Measurements from ENCODE around the gene METTL4. TPM values are rescaled to one million over a fixed set of nuclear protein-coding genes. Genes with fewer than 3 reads are reported as not detected.

METTL4 gene
- polyA plus RNA-seq, 3 donors = 16.0 to 18.8 (median 17.6) TPM

DNA sequence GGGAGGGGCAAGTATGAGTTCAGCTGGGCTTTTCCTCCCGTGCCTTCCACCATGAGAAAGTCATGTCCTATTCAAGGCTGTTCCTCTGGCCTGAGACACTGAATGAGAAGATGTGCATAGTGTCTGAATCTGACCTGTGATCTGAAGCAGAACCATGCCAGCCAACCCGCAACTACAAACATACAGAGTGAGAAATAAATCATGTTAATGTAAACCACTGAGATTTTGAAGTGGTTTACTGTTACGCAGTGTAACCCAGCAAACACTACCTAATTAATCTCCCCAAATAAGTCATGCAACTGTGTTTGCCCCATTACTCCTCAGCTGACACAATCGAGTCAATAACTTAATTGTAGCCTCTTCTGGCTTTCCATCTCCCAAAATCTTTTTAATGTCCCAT, 49.2 kb downstream of the METTL4 start:
- no peak for DNase-seq (ENCODE audit: low read depth in 3 of 3, low spot score in 2 of 3)

DNA sequence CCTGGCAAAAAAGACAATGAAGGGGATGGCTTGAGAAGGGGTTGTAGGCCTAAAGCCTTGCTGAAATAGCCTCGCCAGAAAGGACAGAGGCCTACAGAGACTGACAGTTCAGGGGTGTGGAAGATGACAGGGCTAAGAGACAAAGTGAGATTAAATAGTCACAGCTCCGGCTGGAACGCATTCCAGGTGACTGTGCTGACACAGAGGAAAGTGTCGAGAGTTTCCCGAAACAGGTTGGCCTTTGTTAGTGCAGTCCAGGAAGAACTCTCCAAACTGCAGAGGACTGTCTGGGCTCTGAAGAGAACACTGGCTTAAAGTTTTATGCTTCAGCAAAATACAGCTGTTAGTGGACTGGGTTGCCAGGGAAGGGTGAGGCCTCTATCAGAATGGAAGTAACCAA, 52.8 kb downstream of the METTL4 start:
- no peak for DNase-seq (ENCODE audit: low read depth in 3 of 3, low spot score in 2 of 3)

- no peak for DNase-seq (ENCODE audit: low read depth in 3 of 3, low spot score in 2 of 3)
Observed at GRCh38 chr18:2515908-2516625, 55.2 kb downstream of the METTL4 start.

DNA sequence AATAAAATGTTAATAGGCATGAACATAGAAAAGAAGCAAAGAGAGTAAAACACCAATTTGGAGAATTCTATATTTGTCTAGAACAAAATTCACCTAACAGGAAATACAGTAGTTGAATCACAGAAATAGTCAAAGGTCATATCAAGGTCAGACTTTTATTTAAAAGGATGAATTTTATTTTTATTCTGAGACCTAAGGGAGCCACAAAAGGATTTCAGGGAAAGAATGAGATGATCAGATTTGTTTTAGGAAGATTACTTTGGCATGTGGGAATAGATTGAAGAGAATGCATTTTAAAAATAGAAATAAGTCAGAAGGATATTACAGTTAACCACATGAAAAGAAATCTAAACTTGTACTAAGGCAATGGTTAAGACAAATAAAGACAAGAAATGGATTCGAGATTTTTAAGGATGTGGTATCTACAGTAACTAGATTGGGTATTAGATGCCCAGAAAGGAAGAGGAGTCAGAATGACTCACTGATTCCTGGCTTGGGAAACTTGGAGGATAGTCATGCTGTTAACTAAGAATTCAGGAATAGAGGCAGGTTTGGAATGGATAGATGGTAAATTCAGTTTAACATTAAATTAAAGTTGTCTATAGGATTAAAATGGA, 56.0 kb downstream of the METTL4 start:
- DNase-seq (ENCODE audit: low read depth in 3 of 3, low spot score in 2 of 3) = no peak

DNA sequence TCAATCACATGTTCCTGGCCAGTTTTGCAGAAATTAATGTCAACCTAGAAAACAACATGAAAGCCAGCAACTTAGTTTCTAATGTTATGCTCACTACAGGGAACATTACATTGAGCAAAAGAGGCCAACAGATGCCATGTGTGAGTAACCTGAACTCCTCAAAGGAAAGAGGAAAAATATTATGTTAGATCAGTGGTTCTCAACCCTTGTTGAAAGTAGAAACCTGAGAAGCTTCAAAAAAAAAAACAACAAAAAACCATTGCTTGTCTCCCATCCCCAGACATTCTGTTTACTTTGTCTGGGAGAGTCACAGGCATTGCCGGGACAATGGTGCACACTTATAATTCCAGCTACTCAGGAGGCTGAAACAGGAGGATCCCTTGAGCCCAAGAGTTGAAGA, 57.7 kb downstream of the METTL4 start:
- DNase-seq (ENCODE audit: low read depth in 3 of 3, low spot score in 2 of 3) = no peak

DNA sequence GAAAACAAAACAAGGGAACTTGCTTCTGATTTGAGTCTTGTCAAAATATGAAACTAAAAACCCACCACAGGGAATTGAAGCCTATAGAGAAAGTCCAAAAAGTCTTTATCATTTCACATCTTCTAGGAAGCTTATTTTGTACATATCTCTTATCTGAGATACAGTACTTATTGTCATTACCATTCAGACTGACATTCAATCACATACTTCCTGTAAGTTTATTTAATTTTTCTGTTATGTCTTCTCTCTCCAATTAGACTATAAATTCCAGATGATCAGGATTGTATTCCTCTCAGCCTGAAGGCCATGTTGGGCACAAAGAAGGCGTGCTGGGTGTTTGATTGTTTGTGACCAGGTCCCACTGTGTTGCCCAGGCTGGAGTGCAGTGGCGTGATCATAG, 59.2 kb downstream of the METTL4 start:
- no peak for DNase-seq (ENCODE audit: low read depth in 3 of 3, low spot score in 2 of 3)

- no peak for DNase-seq (ENCODE audit: low read depth in 3 of 3, low spot score in 2 of 3)
Observed at GRCh38 chr18:2511451-2511850, 59.9 kb downstream of the METTL4 start.

DNA sequence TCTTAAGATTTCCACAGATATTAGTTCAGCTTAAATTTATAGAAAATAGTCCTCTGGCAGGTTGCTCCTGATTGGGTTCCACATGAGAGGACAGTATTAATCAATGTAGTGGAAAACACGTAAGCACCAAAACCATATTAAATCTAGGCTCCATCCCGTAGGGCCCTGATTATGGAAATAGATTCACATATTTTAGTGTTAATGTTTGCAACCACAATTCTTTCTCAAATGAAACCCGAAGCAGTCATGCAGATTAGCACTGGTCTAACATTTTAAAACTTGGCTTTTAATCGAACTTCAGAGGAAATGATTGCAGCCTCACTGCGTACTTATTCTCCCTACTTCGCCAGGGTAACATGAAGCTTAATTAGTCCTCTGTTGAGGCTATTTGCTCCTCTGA, 60.9 kb downstream of the METTL4 start:
- DNase-seq (ENCODE audit: low read depth in 3 of 3, low spot score in 2 of 3) = no peak

DNA sequence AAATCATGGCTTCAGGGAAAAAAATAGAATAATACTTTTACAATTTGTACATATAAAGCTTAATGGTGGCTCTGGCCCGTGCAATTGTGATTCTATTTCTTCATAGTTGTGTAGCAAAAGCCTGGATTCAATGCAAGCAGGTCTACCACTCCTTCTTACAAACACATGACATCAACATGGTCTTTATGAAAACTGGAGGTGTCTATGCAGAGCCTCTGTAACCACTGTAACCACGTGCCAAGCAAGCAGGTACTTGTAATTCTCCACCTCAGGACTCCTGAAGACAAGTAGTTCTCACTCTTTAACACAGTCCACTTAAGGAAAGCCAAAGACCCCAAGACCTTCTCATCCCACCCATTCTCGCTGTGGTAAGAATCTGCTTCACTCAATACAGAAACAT, 62.6 kb downstream of the METTL4 start:
- no peak for DNase-seq (ENCODE audit: low read depth in 3 of 3, low spot score in 2 of 3)

GRCh38 chr18:2508155-2508554, 63.1 kb downstream of the METTL4 start:
- DNase-seq (ENCODE audit: low read depth in 3 of 3, low spot score in 2 of 3) = no peak

GRCh38 chr18:2504642-2505041, 66.7 kb downstream of the METTL4 start:
- DNase-seq (ENCODE audit: low read depth in 3 of 3, low spot score in 2 of 3) = no peak

- no peak for DNase-seq (ENCODE audit: low read depth in 3 of 3, low spot score in 2 of 3)
Observed at GRCh38 chr18:2502880-2503279, 68.4 kb downstream of the METTL4 start.

GRCh38 chr18:2502394-2502793, 68.9 kb downstream of the METTL4 start:
- no peak for DNase-seq (ENCODE audit: low read depth in 3 of 3, low spot score in 2 of 3)

- DNase-seq (ENCODE audit: low read depth in 3 of 3, low spot score in 2 of 3) = no peak
Observed at GRCh38 chr18:2497797-2498196, 73.5 kb downstream of the METTL4 start.

DNA sequence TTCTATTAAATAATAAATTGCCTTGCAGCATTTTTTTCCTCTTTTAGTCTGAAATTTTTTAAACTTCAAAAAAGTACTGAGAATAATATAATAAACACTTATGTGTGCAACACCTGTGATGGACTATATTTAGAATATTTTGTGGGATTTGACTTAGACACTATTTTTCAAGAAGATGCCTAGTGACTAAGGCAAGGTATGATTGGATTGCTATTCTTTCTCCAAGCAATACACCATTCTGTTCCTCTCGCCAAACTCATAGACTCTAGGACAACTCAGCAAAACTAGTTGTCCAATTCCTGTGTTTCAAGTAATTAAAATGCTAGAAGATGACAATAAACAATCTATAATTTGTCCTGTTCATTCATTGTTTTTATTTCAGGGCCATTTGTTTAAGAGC, 75.9 kb downstream of the METTL4 start:
- DNase-seq (ENCODE audit: low read depth in 3 of 3, low spot score in 2 of 3) = no peak

- no peak for DNase-seq (ENCODE audit: low read depth in 3 of 3, low spot score in 2 of 3)
Observed at GRCh38 chr18:2494921-2495320, 76.4 kb downstream of the METTL4 start.

Other genes starting within 250 kb of the METTL4 start
- gene NDC80, start 52 bp upstream of the METTL4 start, polyA plus RNA-seq (ENCODE audit: insufficient read length in 3 of 3) = 10 to 100 TPM; 24.5 to 29.8 (median 27.2) TPM
- gene SMCHD1, start 84.2 kb upstream of the METTL4 start, polyA plus RNA-seq (ENCODE audit: insufficient read length in 3 of 3) = 10 to 100 TPM; 60.5 to 70.9 (median 67.7) TPM